Adrenal gland (tissue), 12 donors: ENCODE results near the gene RPS15A. TPM values are rescaled to one million over a fixed set of nuclear protein-coding genes. Genes with fewer than 3 reads are reported as not detected.
"Not testable (repeated sequence)": the region's sequence is repeated elsewhere in the genome, so short reads cannot be mapped to it uniquely, and the experiment has no call there.

Experiments
- DNase-seq, 7 donors: peaks; one replicate each; pipeline ENCODE4 v3.0.0-alpha.2; 2019 to 2020
- H3K27ac ChIP-seq, 5 donors: fragments of 200-600 bp; sonication (generic) in 4 of 5; 1 replicate in 3 of 5; 2 replicates in 2 of 5; pipeline versions ENCODE4 v1.5.1 to v1.8.0; 2016 to 2020; ENCODE audit warnings: mild to moderate bottlenecking in 1 of 5
- H3K27me3 ChIP-seq: fragments of 200-600 bp; 2 replicates; pipeline ENCODE4 v1.8.0; 2021
- H3K36me3 ChIP-seq, 2 donors: fragments of 200-600 bp; replicated peaks in 1 of 2; 1 replicate in 1 of 2; 2 replicates in 1 of 2; pipeline versions ENCODE4 v1.5.1 to v1.8.0; 2018 to 2022
- H3K4me1 ChIP-seq, 2 donors: fragments of 200-600 bp; replicated peaks in 1 of 2; 1 replicate in 1 of 2; 2 replicates in 1 of 2; pipeline versions ENCODE4 v1.5.1 to v1.8.0; 2018 to 2021
- H3K4me3 ChIP-seq, 4 donors: fragments of 200-600 bp; sonication (generic) in 3 of 4; one replicate each; pipeline ENCODE4 v1.5.1; 2016 to 2018
- H3K9me3 ChIP-seq, 3 donors: fragments of 200-600 bp; sonication (generic) in 1 of 3; replicated peaks in 1 of 3; 1 replicate in 2 of 3; 2 replicates in 1 of 3; pipeline versions ENCODE4 v1.5.1 to v1.8.0; 2016 to 2021
- CTCF ChIP-seq, 6 experiments: fragments of 450-650 bp in 4 of 6; fragments of 200-600 bp in 2 of 6; sonication (generic) in 1 of 6; IDR thresholded peaks; 1 replicate in 5 of 6; 2 replicates in 1 of 6; pipeline versions ENCODE4 v1.5.1 to v1.8.0; 2016 to 2021; ENCODE audit warnings: antibody characterized with exemption in 6 of 6, mild to moderate bottlenecking in 2 of 6, moderate library complexity in 1 of 6
- POLR2A ChIP-seq, 2 donors: fragments of 450-650 bp; IDR thresholded peaks; one replicate each; pipeline ENCODE4 v1.6.1; 2017; ENCODE audit warnings: antibody characterized with exemption in 2 of 2, mild to moderate bottlenecking in 2 of 2, moderate library complexity in 1 of 2
- WGBS, 4 donors: extraction: QIAGEN DNeasy Blood & Tissue Kit in 2 of 4; methylation state at CpG; one replicate each; pipeline versions ENCODE4 v1.1.5 to v1.1.7; 2013 to 2017; 5-methylcytosine and 5-hydroxymethylcytosine counted together
- intact Hi-C, 2 donors: fragments of 100-400 bp; cut with DNase I; formaldehyde crosslinking; loops; one replicate each; pipeline versions ENCODE4 v1.14.1 to v1.15.0; 2022 to 2023
- polyA plus RNA-seq, 3 donors: library from polyadenylated mRNA; stranded (reverse); fragments of 200-250 nt in 2 of 3; fragments of 350-450 nt in 1 of 3; fragmentation: Illumina TruSeq in 1 of 3; extraction: RNeasy Lipid Tissue Mini Kit (QIAGEN cat#74804) in 1 of 3; gene quantifications; one replicate each; pipeline ENCODE4 v1.2.3, GENCODE V29; 2013 to 2014
- total RNA-seq, 9 donors: library from RNA; depleted of rRNA in 4 of 9; stranded (reverse); fragments of >200 nt in 4 of 9; fragments of 120-200 nt in 1 of 9; fragmentation: NEBNext Ultra II Directional in 1 of 9; extraction: Animal tissue kit (Norgen Biotek cat#: 25700) in 1 of 9; gene quantifications; one replicate each; pipeline versions ENCODE4 v1.1.0 to v1.2.4, GENCODE V29; 2013 to 2023
- donor health status: healthy with polysubstance abuse.
- donor health status: Bipolar disorder and iron deficiency.
- donor health status: DM: yes; HTN: yes; CAD: no.
- donor health status: DM: no; HTN: no; CAD: no.
- donor health status: DM: no; HTN: no; CAD: no.
- donor health status: DM: yes; HTN: yes; CAD: no.

The RPS15A gene
- total and polyA plus RNA-seq, 12 donors: 839 to 2,498 (median 1,354) TPM

GRCh38 chr16:18784917-18785623, 5.1 kb downstream of the RPS15A start:
- TF ChIP-seq CTCF (IDR thresholded peaks at IDR 0.05): no peak
- peaks cover 0 to 66% of the 10 kb centered on the region in 2 donors for H3K36me3 ChIP-seq
- DNase-seq: peak in 1 of 7 donors; percentile 36
- 59 to 65% (median 62%) methylated on average over 8 of the region's 8 CpGs for WGBS, 4 donors
- no peak overlapping the region for H3K4me3 ChIP-seq
- H3K9me3 ChIP-seq: no peaks in the 10 kb centered on the region
- intact Hi-C loops: no loop called here
- H3K27ac ChIP-seq: peak overlapping the region in 1 of 5 donors; percentile 26
- peaks cover 26 to 50% of the 10 kb centered on the region in 2 donors for H3K4me1 ChIP-seq
- no peaks in the 10 kb centered on the region for H3K27me3 ChIP-seq

GRCh38 chr16:18783430-18784341, 6.4 kb downstream of the RPS15A start:
- Histone ChIP-seq H3K27ac (no peak overlapping the region), H3K4me1 (peaks cover 21 to 44% of the 10 kb centered on the region in 2 donors), H3K27me3 (no peaks in the 10 kb centered on the region), H3K4me3 (no peak overlapping the region), H3K9me3 (no peaks in the 10 kb centered on the region), H3K36me3 (peaks cover 0 to 64% of the 10 kb centered on the region in 2 donors)
- intact Hi-C loops: no loop called here
- 84 to 87% (median 85%) methylated on average over 16 to 17 of the region's 17 CpGs for WGBS, 4 donors
- no peak for DNase-seq
- no peak for TF ChIP-seq POLR2A (IDR thresholded peaks at IDR 0.05)
- no peak for TF ChIP-seq CTCF (IDR thresholded peaks at IDR 0.05)

- no peaks in the 10 kb centered on the region for H3K9me3 ChIP-seq
- peaks cover 13 to 35% of the 10 kb centered on the region in 2 donors for H3K4me1 ChIP-seq
- no peaks in the 10 kb centered on the region for H3K27me3 ChIP-seq
- H3K36me3 ChIP-seq: peaks cover 0 to 56% of the 10 kb centered on the region in 2 donors
- WGBS, 4 donors: 88 to 93% (median 92%) methylated on average over 8 of the region's 8 CpGs
- intact Hi-C loops: no loop called here
- H3K4me3 ChIP-seq: no peak overlapping the region
- no peak for DNase-seq
- no peak overlapping the region for H3K27ac ChIP-seq
- TF ChIP-seq CTCF (IDR thresholded peaks at IDR 0.05) (no peak), POLR2A (IDR thresholded peaks at IDR 0.05) (no peak)
Observed at GRCh38 chr16:18782697-18783429, 7.3 kb downstream of the RPS15A start.

- H3K4me3 ChIP-seq, intact Hi-C loops, H3K27ac ChIP-seq, H3K9me3 ChIP-seq, DNase-seq, H3K27me3 ChIP-seq: not testable (repeated sequence)
- peaks cover 9 to 19% of the 10 kb centered on the region in 2 donors for H3K4me1 ChIP-seq
- peaks cover 0 to 40% of the 10 kb centered on the region in 2 donors for H3K36me3 ChIP-seq
- 89 to 100% (median 92%) methylated on average over 1 to 6 of the region's 6 CpGs; no CpG with 5 or more reads in 1 of the 4 donors for WGBS, 4 donors
Observed at GRCh38 chr16:18781232-18781631, 8.9 kb downstream of the RPS15A start.

- H3K4me3 ChIP-seq, H3K27ac ChIP-seq, H3K27me3 ChIP-seq, intact Hi-C loops, DNase-seq, H3K9me3 ChIP-seq: not testable (repeated sequence)
- H3K4me1 ChIP-seq: peaks cover 7 to 12% of the 10 kb centered on the region in 2 donors
- 69 to 100% (median 70%) methylated on average over 2 to 8 of the region's 8 CpGs for WGBS, 4 donors
- peaks cover 0 to 33% of the 10 kb centered on the region in 2 donors for H3K36me3 ChIP-seq
Observed at GRCh38 chr16:18780460-18781026, 9.6 kb downstream of the RPS15A start.

- H3K27ac ChIP-seq, H3K9me3 ChIP-seq, H3K27me3 ChIP-seq, H3K4me3 ChIP-seq, H3K4me1 ChIP-seq, H3K36me3 ChIP-seq, intact Hi-C loops, DNase-seq: not testable (repeated sequence)
- WGBS, 4 donors: 86 to 100% (median 100%) methylated on average over 1 of the region's 1 CpG
Observed at GRCh38 chr16:18777664-18778063, 12.5 kb downstream of the RPS15A start.

GRCh38 chr16:18776334-18776733, 13.8 kb downstream of the RPS15A start:
- H3K4me3 ChIP-seq, H3K36me3 ChIP-seq, H3K9me3 ChIP-seq, H3K4me1 ChIP-seq, H3K27ac ChIP-seq, intact Hi-C loops, DNase-seq, H3K27me3 ChIP-seq: not testable (repeated sequence)
- 68 to 81% (median 77%) methylated on average over 5 of the region's 5 CpGs for WGBS, 4 donors
